SK-N-SH treated with all-trans-retinoic acid at 6 μM for 48 hours (cell line): ENCODE measurements around the gene MS4A18.

ENCODE experiments used
- ATAC-seq: fragments of 200-7000 bp; cut with Tn5 transposase; 3 replicates; pipeline ENCODE4 v1.9.1; 2020; ENCODE audit warnings: mild to moderate bottlenecking, moderate library complexity
- ARNTL ChIP-seq: fragments of 450-650 bp; formaldehyde crosslinking; IDR thresholded peaks from 2 replicates; pipeline ENCODE4 v1.5.0; 2020; ENCODE audit warnings: low read depth, mild to moderate bottlenecking, moderate library complexity, borderline replicate concordance
- BACH2 ChIP-seq: fragments of 250-450 bp; sonication (Bioruptor Pico); IDR thresholded peaks from 2 replicates; pipeline ENCODE4 v1.9.0; 2021; ENCODE audit warnings: mild to moderate bottlenecking, borderline replicate concordance
- CREB5 ChIP-seq: fragments of 250-450 bp; sonication (Bioruptor Pico); IDR thresholded peaks from 2 replicates; pipeline ENCODE4 v1.5.1; 2020; ENCODE audit warnings: low read depth, mild to moderate bottlenecking, moderate library complexity
- CSDC2 ChIP-seq: fragments of 250-450 bp; sonication (Bioruptor Pico); IDR thresholded peaks from 2 replicates; pipeline ENCODE4 v1.5.0; 2020; ENCODE audit warnings: mild to moderate bottlenecking, moderate library complexity
- ESRRG ChIP-seq: fragments of 250-450 bp; sonication (Bioruptor Pico); IDR thresholded peaks from 2 replicates; pipeline ENCODE4 v1.6.1; 2021; ENCODE audit warnings: mild to moderate bottlenecking
- GLIS3 ChIP-seq: fragments of 250-450 bp; sonication (Bioruptor Pico); IDR thresholded peaks from 2 replicates; pipeline ENCODE4 v1.5.0; 2020; ENCODE audit warnings: mild to moderate bottlenecking, moderate library complexity
- ISL1 ChIP-seq: fragments of 250-450 bp; sonication (Bioruptor Pico); IDR thresholded peaks from 2 replicates; pipeline ENCODE4 v2.1.2; 2022; ENCODE audit warnings: mild to moderate bottlenecking, moderate library complexity
- OSR1 ChIP-seq: fragments of 250-450 bp; sonication (Bioruptor Pico); IDR thresholded peaks from 2 replicates; pipeline ENCODE4 v1.8.0; 2022; ENCODE audit warnings: moderate library complexity, mild to moderate bottlenecking, inconsistent platforms
- POU6F1 ChIP-seq: fragments of 250-450 bp; sonication (Bioruptor Pico); IDR thresholded peaks from 2 replicates; pipeline ENCODE4 v1.8.0; 2021; ENCODE audit warnings: low read depth, mild to moderate bottlenecking, moderate library complexity, borderline replicate concordance
- RARB ChIP-seq: fragments of 250-450 bp; sonication (Bioruptor Pico); IDR thresholded peaks from 2 replicates; pipeline ENCODE4 v1.8.0; 2021; ENCODE audit warnings: mild to moderate bottlenecking, moderate library complexity
- TCF4 ChIP-seq: fragments of 250-450 bp; sonication (Bioruptor Pico); IDR thresholded peaks from 2 replicates; pipeline ENCODE4 v1.8.0; 2021; ENCODE audit warnings: mild to moderate bottlenecking, moderate library complexity, borderline replicate concordance
- ZC3H10 ChIP-seq: fragments of 250-450 bp; sonication (Bioruptor Pico); IDR thresholded peaks from 2 replicates; pipeline ENCODE4 v1.5.1; 2021; ENCODE audit warnings: mild to moderate bottlenecking, moderate library complexity
- ZFP3 ChIP-seq: fragments of 250-450 bp; sonication (Bioruptor Pico); IDR thresholded peaks from 2 replicates; pipeline ENCODE4 v1.5.0; 2020; ENCODE audit warnings: mild to moderate bottlenecking, moderate library complexity
- ZFP30 ChIP-seq: fragments of 450-650 bp; formaldehyde crosslinking; IDR thresholded peaks from 2 replicates; pipeline ENCODE4 v1.5.0; 2022; ENCODE audit warnings: mild to moderate bottlenecking, moderate library complexity
- ZNF565 ChIP-seq: fragments of 450-650 bp; formaldehyde crosslinking; conservative IDR thresholded peaks from 2 replicates; pipeline ENCODE4 v1.5.0; 2020; ENCODE audit warnings: low read depth, mild to moderate bottlenecking, moderate library complexity
- ZNF70 ChIP-seq: fragments of 450-650 bp; formaldehyde crosslinking; IDR thresholded peaks from 2 replicates; pipeline ENCODE4 v1.5.0; 2020; ENCODE audit warnings: mild to moderate bottlenecking, moderate library complexity
- TF ChIP-seq, protein P1 (sequence below): fragments of 250-450 bp; sonication (Bioruptor Pico); IDR thresholded peaks from 2 replicates; pipeline ENCODE4 v1.8.0; 2020; ENCODE audit warnings: mild to moderate bottlenecking, moderate library complexity, borderline replicate concordance
- TF ChIP-seq, protein P2 (sequence below): fragments of 250-450 bp; sonication (Bioruptor Pico); IDR thresholded peaks from 2 replicates; pipeline ENCODE4 v1.5.1; 2021; ENCODE audit warnings: mild to moderate bottlenecking, moderate library complexity
- TF ChIP-seq, protein P3 (sequence below): fragments of 250-450 bp; sonication (Bioruptor Pico); IDR thresholded peaks from 2 replicates; pipeline ENCODE4 v1.5.0; 2020; ENCODE audit warnings: mild to moderate bottlenecking, moderate library complexity

The MS4A18 gene

DNA sequence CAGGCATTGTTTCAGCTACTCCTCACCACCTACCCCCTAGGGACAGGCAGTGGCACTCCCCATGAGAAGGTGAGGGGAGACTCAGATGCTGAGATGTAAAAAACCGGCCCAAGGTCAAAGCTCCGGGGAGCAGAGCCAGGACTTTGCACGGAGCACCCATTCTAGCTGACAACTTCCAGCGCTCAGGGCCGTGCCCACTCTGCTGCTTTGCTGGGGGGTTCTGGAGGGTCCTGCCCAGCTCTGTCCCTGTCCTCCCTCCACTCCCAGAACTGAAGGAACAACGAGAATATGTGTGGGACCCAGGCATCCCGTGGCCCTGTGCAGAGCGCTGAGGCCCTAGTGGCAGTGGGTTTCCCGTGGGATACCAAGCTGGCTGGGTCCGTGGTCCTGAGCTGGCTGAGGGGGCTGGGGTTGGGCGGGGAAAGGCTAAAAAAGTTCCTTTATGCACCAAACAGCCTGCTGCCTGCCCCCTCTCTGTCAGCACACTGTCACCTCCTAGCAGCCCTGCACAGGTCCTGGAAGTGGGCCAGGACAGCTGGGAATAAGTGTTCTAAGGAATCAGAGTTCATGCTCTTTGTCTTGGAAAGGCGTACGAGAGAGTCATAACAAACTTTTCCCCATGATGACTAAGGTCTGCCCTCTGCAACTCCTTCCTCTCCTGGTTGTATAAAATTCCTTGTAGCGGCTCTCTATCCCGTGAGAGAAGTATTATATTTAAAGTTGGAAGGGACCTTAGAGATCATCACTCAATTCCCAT lies 62.5 kb downstream of the MS4A18 start:
- no peak for ATAC-seq
- no peak for TF ChIP-seq POU6F1
- TF ChIP-seq RARB = no peak
- TF ChIP-seq CSDC2 = no peak
- TF ChIP-seq, protein P1, sequence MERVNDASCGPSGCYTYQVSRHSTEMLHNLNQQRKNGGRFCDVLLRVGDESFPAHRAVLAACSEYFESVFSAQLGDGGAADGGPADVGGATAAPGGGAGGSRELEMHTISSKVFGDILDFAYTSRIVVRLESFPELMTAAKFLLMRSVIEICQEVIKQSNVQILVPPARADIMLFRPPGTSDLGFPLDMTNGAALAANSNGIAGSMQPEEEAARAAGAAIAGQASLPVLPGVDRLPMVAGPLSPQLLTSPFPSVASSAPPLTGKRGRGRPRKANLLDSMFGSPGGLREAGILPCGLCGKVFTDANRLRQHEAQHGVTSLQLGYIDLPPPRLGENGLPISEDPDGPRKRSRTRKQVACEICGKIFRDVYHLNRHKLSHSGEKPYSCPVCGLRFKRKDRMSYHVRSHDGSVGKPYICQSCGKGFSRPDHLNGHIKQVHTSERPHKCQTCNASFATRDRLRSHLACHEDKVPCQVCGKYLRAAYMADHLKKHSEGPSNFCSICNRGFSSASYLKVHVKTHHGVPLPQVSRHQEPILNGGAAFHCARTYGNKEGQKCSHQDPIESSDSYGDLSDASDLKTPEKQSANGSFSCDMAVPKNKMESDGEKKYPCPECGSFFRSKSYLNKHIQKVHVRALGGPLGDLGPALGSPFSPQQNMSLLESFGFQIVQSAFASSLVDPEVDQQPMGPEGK (CRISPR knock-in tag) = no peak
- TF ChIP-seq, protein P2, sequence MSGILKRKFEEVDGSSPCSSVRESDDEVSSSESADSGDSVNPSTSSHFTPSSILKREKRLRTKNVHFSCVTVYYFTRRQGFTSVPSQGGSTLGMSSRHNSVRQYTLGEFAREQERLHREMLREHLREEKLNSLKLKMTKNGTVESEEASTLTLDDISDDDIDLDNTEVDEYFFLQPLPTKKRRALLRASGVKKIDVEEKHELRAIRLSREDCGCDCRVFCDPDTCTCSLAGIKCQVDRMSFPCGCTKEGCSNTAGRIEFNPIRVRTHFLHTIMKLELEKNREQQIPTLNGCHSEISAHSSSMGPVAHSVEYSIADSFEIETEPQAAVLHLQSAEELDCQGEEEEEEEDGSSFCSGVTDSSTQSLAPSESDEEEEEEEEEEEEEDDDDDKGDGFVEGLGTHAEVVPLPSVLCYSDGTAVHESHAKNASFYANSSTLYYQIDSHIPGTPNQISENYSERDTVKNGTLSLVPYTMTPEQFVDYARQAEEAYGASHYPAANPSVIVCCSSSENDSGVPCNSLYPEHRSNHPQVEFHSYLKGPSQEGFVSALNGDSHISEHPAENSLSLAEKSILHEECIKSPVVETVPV (CRISPR knock-in tag) = no peak
- no peak for TF ChIP-seq TCF4
- TF ChIP-seq ISL1 (CRISPR knock-in tag) = no peak
- no peak for TF ChIP-seq ARNTL (CRISPR knock-in tag)
- TF ChIP-seq ZNF70 = no peak
- TF ChIP-seq ZC3H10 = no peak
- TF ChIP-seq BACH2 (CRISPR knock-in tag) = no peak
- TF ChIP-seq ZNF565 (CRISPR knock-in tag) = no peak

DNA sequence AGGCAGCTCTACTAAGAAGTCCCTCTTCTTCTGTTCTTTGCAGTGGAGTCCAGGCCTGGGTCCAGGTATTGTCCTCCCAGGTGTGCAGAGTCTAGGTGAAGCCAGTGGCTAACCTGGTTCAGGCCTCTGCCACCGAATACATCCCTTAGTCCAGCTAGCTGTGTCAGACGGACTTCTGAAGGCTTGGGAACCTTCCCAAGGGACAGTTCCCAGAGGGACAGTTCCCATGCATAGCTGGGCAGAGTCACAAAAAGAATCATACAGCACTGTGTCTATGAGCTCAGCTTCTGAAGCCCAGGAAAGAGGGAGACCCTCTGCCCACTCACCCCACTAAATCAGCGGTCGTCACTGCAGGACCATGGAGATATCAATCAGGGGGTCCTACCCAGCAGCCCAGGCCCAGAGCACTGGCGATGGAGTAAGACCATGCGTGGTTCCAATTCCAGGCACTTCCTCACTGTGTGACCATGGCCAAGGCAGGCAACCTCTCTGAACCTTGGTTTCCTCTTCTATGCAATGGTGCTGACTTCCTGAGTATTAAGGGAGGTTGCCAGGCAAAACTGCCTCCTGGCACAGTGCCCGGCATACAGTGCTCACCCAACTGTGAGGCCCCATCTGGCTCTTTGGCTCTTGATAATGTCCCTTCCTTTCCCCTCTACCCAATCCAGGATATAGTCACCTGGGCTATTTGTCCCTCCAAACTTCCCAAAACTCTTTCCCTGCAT lies 64.0 kb downstream of the MS4A18 start:
- no peak for TF ChIP-seq ARNTL (CRISPR knock-in tag)
- TF ChIP-seq ZFP30 (CRISPR knock-in tag) = no peak
- no peak for TF ChIP-seq GLIS3 (CRISPR knock-in tag)
- TF ChIP-seq TCF4 = no peak
- TF ChIP-seq, protein P2 (CRISPR knock-in tag) = no peak
- no peak for TF ChIP-seq ESRRG (CRISPR knock-in tag)
- no peak for TF ChIP-seq ISL1 (CRISPR knock-in tag)
- no peak for TF ChIP-seq BACH2 (CRISPR knock-in tag)
- TF ChIP-seq, protein P3, sequence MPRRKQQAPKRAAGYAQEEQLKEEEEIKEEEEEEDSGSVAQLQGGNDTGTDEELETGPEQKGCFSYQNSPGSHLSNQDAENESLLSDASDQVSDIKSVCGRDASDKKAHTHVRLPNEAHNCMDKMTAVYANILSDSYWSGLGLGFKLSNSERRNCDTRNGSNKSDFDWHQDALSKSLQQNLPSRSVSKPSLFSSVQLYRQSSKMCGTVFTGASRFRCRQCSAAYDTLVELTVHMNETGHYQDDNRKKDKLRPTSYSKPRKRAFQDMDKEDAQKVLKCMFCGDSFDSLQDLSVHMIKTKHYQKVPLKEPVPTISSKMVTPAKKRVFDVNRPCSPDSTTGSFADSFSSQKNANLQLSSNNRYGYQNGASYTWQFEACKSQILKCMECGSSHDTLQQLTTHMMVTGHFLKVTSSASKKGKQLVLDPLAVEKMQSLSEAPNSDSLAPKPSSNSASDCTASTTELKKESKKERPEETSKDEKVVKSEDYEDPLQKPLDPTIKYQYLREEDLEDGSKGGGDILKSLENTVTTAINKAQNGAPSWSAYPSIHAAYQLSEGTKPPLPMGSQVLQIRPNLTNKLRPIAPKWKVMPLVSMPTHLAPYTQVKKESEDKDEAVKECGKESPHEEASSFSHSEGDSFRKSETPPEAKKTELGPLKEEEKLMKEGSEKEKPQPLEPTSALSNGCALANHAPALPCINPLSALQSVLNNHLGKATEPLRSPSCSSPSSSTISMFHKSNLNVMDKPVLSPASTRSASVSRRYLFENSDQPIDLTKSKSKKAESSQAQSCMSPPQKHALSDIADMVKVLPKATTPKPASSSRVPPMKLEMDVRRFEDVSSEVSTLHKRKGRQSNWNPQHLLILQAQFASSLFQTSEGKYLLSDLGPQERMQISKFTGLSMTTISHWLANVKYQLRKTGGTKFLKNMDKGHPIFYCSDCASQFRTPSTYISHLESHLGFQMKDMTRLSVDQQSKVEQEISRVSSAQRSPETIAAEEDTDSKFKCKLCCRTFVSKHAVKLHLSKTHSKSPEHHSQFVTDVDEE = no peak
- no peak for TF ChIP-seq ZC3H10
- no peak for TF ChIP-seq POU6F1
- TF ChIP-seq ZFP3 (CRISPR knock-in tag) = no peak
- TF ChIP-seq RARB = no peak
- no peak for TF ChIP-seq OSR1 (CRISPR knock-in tag)
- no peak for TF ChIP-seq CREB5 (CRISPR knock-in tag)
- TF ChIP-seq CSDC2 = no peak
- TF ChIP-seq ZNF70 = no peak
- no peak for ATAC-seq
